ENCODE measurements around the gene ZEB2. TPM values are rescaled to one million over a fixed set of nuclear protein-coding genes. Genes with fewer than 3 reads are reported as not detected.

The ZEB2 gene
- total and polyA plus RNA-seq, 4 donors, result 7.6 to 39.6 (median 22.2) TPM

DNA sequence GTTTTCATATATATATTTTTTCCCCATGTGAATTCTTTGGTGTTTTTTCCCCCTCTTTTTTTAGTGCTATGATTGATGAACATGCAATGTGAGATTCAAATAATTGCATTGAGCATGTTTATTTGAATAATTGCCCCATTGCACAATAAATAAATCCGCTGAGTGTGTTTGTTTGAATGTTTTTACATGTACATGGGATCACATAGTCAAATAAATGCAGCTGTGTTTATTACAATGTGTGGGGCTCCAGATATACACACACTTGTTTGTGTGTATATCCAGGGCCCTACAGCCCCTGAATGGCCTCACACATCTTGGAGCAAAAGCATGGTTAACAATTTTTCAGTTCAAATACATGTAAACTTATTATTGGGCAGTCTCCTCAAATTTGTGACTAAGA lies 134.5 kb downstream of the ZEB2 start:
- DNase-seq (ENCODE audit: low spot score), result no peak
- Histone ChIP-seq H3K4me3 (ENCODE audit: low read depth in 1 of 3, low read length in 3 of 3) (no peak overlapping the region), H3K36me3 (ENCODE audit: control insufficient read depth in 4 of 4, insufficient read depth in 3 of 4, low read depth in 1 of 4, low read length in 3 of 4) (peaks cover 0 to 4% (median 0%) of the 10 kb centered on the region in 4 donors), H3K27me3 (ENCODE audit: control insufficient read depth in 4 of 4, insufficient read depth in 4 of 4, low read length in 3 of 4) (no peaks in the 10 kb centered on the region), H3K9me3 (ENCODE audit: control insufficient read depth in 4 of 4, low read length in 3 of 4) (no peaks in the 10 kb centered on the region), H3K27ac (ENCODE audit: low read depth in 1 of 2, low read length in 2 of 2) (no peak overlapping the region), H3K9ac (ENCODE audit: low read depth in 1 of 2, low read length in 2 of 2) (no peak overlapping the region), H3K4me1 (ENCODE audit: control insufficient read depth in 4 of 4, insufficient read depth in 4 of 4, low read length in 3 of 4) (peaks cover 0 to 8% (median 4%) of the 10 kb centered on the region in 4 donors)
- TF ChIP-seq ATF3 (IDR thresholded peaks at IDR 0.05) (no peak), TAF1 (conservative IDR thresholded peaks at IDR 0.05) (no peak), YY1 (IDR thresholded peaks at IDR 0.05) (no peak), NR2F2 (IDR thresholded peaks at IDR 0.05) (no peak), CTCF (IDR thresholded peaks at IDR 0.05; ENCODE audit: low read depth, low read length, missing input control) (no peak), RXRA (IDR thresholded peaks at IDR 0.05) (no peak), EGR1 (IDR thresholded peaks at IDR 0.05; ENCODE audit: low read depth in 2 of 2) (no peak), ZBTB33 (IDR thresholded peaks at IDR 0.05) (no peak), JUND (IDR thresholded peaks at IDR 0.05) (no peak), HNF4G (IDR thresholded peaks at IDR 0.05) (no peak)
- 90% methylated on average over 1 of the region's 1 CpG for whole genome bisulfite sequencing

GRCh38 chr2:144383571-144384100 lies 136.3 kb downstream of the ZEB2 start:
- H3K27ac ChIP-seq (ENCODE audit: low read depth in 1 of 2, low read length in 2 of 2), result no peak overlapping the region
- no peak for TF ChIP-seq GABPA (IDR thresholded peaks at IDR 0.05 in 1 of 2, conservative IDR thresholded peaks at IDR 0.05 in 1 of 2)
- no peak for TF ChIP-seq FOXA1 (IDR thresholded peaks at IDR 0.05)
- TF ChIP-seq, protein P1, sequence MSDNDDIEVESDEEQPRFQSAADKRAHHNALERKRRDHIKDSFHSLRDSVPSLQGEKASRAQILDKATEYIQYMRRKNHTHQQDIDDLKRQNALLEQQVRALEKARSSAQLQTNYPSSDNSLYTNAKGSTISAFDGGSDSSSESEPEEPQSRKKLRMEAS (IDR thresholded peaks at IDR 0.05), result no peak
- no peak for TF ChIP-seq ATF3 (IDR thresholded peaks at IDR 0.05)
- no peak for TF ChIP-seq SP1 (IDR thresholded peaks at IDR 0.05)
- no peak for TF ChIP-seq CTCF (IDR thresholded peaks at IDR 0.05; ENCODE audit: low read depth, low read length, missing input control)
- TF ChIP-seq RAD21 (IDR thresholded peaks at IDR 0.05), result no peak
- H3K27me3 ChIP-seq (ENCODE audit: control insufficient read depth in 4 of 4, insufficient read depth in 4 of 4, low read length in 3 of 4), result no peaks in the 10 kb centered on the region
- no peaks in the 10 kb centered on the region for H3K36me3 ChIP-seq (ENCODE audit: control insufficient read depth in 4 of 4, insufficient read depth in 3 of 4, low read depth in 1 of 4, low read length in 3 of 4)
- WGBS, result 86% methylated on average over 4 of the region's 4 CpGs
- H3K4me1 ChIP-seq (ENCODE audit: control insufficient read depth in 4 of 4, insufficient read depth in 4 of 4, low read length in 3 of 4), result no peaks in the 10 kb centered on the region
- DNase-seq (ENCODE audit: low spot score), result no peak
- no peak overlapping the region for H3K9ac ChIP-seq (ENCODE audit: low read depth in 1 of 2, low read length in 2 of 2)
- no peaks in the 10 kb centered on the region for H3K9me3 ChIP-seq (ENCODE audit: control insufficient read depth in 4 of 4, low read length in 3 of 4)
- H3K4me3 ChIP-seq (ENCODE audit: low read depth in 1 of 3, low read length in 3 of 3), result no peak overlapping the region
